ENCODE results near the gene CYP2B6. TPM values are rescaled to one million over a fixed set of nuclear protein-coding genes. Genes with fewer than 3 reads are reported as not detected.
A peak's percentile ranks its signal among the peaks of the same experiment; 100 is the strongest.
"Not testable (repeated sequence)": the region's sequence is repeated elsewhere in the genome, so short reads cannot be mapped to it uniquely, and the experiment has no call there.

The CYP2B6 gene
- total RNA-seq, 4 donors from 2014 or later: 5.8 to 58.8 (median 25.0) TPM

- Histone ChIP-seq H3K4me1 (peaks cover 0 to 13% (median 0%) of the 10 kb centered on the region in 4 donors), H3K9me3 (no peaks in the 10 kb centered on the region), H3K36me3 (no peaks in the 10 kb centered on the region), H3K27ac (no peak overlapping the region), H3K27me3 (no peaks in the 10 kb centered on the region), H3K4me3 (no peak overlapping the region)
- DNase-seq: no peak
- TF ChIP-seq CTCF (IDR thresholded peaks at IDR 0.05): no peak
- no peak for TF ChIP-seq POLR2A (IDR thresholded peaks at IDR 0.05)
These were observed 14.4 kb upstream of the CYP2B6 start for GRCh38 chr19:40976724-40977123.

GRCh38 chr19:40979759-40980158 is 11.3 kb upstream of the CYP2B6 start:
- H3K36me3 ChIP-seq, DNase-seq, H3K9me3 ChIP-seq, H3K27me3 ChIP-seq, H3K4me3 ChIP-seq: not testable (repeated sequence)
- Histone ChIP-seq H3K27ac (peak overlapping the region in 3 of 4 donors; percentile 12 to 82 (median 78)), H3K4me1 (peaks cover 0 to 13% (median 0%) of the 10 kb centered on the region in 4 donors)

GRCh38 chr19:40980743-40981442 is 10.2 kb upstream of the CYP2B6 start:
- H3K27me3 ChIP-seq, H3K36me3 ChIP-seq, H3K9me3 ChIP-seq, H3K4me3 ChIP-seq: not testable (repeated sequence)
- Histone ChIP-seq H3K4me1 (peaks cover 0 to 13% (median 0%) of the 10 kb centered on the region in 4 donors), H3K27ac (peak overlapping the region in 2 of 4 donors; percentile 78 to 82)
- DNase-seq: peak in 1 of 3 donors; percentile 46

GRCh38 chr19:40981591-40981990 is 9.5 kb upstream of the CYP2B6 start:
- no peak for DNase-seq
- Histone ChIP-seq H3K4me3 (no peak overlapping the region), H3K27me3 (no peaks in the 10 kb centered on the region), H3K27ac (no peak overlapping the region), H3K36me3 (no peaks in the 10 kb centered on the region), H3K4me1 (peaks cover 0 to 13% (median 0%) of the 10 kb centered on the region in 4 donors), H3K9me3 (no peaks in the 10 kb centered on the region)
- no peak for TF ChIP-seq POLR2A (IDR thresholded peaks at IDR 0.05)
- no peak for TF ChIP-seq CTCF (IDR thresholded peaks at IDR 0.05)

- Histone ChIP-seq H3K27me3 (no peaks in the 10 kb centered on the region), H3K4me3 (no peak overlapping the region), H3K4me1 (peaks cover 0 to 13% (median 0%) of the 10 kb centered on the region in 4 donors), H3K36me3 (no peaks in the 10 kb centered on the region), H3K27ac (peak overlapping the region in 1 of 4 donors; percentile 0), H3K9me3 (no peaks in the 10 kb centered on the region)
- no peak for TF ChIP-seq CTCF (IDR thresholded peaks at IDR 0.05)
- no peak for TF ChIP-seq POLR2A (IDR thresholded peaks at IDR 0.05)
- peak in 1 of 3 donors; percentile 64 for DNase-seq
These were observed 8.4 kb upstream of the CYP2B6 start for GRCh38 chr19:40982594-40983101.

GRCh38 chr19:40989453-40989852 is 1.6 kb upstream of the CYP2B6 start:
- no peaks in the 10 kb centered on the region for H3K27me3 ChIP-seq
- TF ChIP-seq CTCF (IDR thresholded peaks at IDR 0.05): no peak
- no peak for TF ChIP-seq POLR2A (IDR thresholded peaks at IDR 0.05)
- H3K27ac ChIP-seq: no peak overlapping the region
- H3K4me1 ChIP-seq: peaks cover 0 to 6% (median 0%) of the 10 kb centered on the region in 4 donors
- H3K4me3 ChIP-seq: no peak overlapping the region
- no peaks in the 10 kb centered on the region for H3K9me3 ChIP-seq
- no peak for DNase-seq
- H3K36me3 ChIP-seq: no peaks in the 10 kb centered on the region
